PC-3 (cell line): ENCODE measurements around the gene HSPA8.

Experiments
- EZH2 ChIP-seq: fragments of 300-600 bp; sonication (generic); IDR thresholded peaks from one replicate; pipeline ENCODE4 v1.6.1; 2017; ENCODE audit warnings: antibody characterized with exemption, mild to moderate bottlenecking, low read length; ENCODE audit not compliant: unreplicated experiment
- TF ChIP-seq, protein P1 (sequence below): fragments of 300-600 bp; sonication (generic); conservative IDR thresholded peaks from 2 replicates; pipeline ENCODE4 v1.5.1; 2017; ENCODE audit warnings: antibody characterized with exemption, low read depth, mild to moderate bottlenecking, low read length

DNA sequence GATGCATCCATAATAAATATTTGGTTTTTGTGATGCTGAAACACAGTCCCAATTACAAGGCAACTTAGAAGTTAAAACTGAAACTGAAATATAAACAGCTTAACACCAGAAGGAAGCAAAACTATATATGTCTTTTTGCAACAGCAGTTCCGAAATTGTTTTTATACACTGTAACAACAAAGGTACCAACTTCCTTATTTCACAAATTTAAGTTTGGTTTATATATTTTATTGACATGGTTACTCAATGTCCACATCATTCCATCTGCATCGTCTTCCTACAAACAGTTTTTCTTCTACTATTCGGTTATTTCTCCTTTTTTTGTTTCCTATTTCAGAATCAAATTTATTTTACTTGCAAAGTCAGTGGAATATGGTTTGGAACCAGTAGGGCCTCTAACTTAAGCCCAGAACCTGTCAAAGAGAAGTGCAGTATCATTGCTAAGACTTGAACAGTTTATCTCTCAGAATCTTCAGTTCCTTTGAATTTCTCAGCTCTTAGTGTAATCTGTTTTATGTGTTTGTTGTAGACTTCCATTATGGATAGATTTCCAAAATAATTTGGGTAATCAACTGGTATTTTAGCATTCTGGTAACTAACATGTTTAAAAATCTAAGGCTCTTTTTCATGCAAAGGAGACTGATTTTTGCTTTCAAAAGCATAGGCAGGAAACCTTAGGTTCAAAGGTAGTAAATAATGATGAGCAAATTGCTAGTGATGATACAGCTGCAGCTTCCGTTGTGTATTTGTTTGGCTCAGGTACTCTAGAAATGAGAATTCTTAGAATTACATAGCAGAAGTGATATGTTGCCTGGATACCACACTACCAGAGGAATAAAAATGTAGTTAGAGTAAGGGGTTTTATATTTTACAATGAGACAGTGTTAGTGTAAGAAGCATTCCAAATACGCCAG lies 8.2 kb upstream of the HSPA8 start:
- TF ChIP-seq, protein P1, sequence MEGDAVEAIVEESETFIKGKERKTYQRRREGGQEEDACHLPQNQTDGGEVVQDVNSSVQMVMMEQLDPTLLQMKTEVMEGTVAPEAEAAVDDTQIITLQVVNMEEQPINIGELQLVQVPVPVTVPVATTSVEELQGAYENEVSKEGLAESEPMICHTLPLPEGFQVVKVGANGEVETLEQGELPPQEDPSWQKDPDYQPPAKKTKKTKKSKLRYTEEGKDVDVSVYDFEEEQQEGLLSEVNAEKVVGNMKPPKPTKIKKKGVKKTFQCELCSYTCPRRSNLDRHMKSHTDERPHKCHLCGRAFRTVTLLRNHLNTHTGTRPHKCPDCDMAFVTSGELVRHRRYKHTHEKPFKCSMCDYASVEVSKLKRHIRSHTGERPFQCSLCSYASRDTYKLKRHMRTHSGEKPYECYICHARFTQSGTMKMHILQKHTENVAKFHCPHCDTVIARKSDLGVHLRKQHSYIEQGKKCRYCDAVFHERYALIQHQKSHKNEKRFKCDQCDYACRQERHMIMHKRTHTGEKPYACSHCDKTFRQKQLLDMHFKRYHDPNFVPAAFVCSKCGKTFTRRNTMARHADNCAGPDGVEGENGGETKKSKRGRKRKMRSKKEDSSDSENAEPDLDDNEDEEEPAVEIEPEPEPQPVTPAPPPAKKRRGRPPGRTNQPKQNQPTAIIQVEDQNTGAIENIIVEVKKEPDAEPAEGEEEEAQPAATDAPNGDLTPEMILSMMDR: no peak
- no peak for TF ChIP-seq EZH2
